ENCODE data around the gene BICD2. TPM values are rescaled to one million over a fixed set of nuclear protein-coding genes. Genes with fewer than 3 reads are reported as not detected.

The BICD2 gene
- total and polyA plus RNA-seq, 2 donors (not counting 1 experiment from before 2014, with no cell fraction given): 33.2 to 49.5 TPM

DNA sequence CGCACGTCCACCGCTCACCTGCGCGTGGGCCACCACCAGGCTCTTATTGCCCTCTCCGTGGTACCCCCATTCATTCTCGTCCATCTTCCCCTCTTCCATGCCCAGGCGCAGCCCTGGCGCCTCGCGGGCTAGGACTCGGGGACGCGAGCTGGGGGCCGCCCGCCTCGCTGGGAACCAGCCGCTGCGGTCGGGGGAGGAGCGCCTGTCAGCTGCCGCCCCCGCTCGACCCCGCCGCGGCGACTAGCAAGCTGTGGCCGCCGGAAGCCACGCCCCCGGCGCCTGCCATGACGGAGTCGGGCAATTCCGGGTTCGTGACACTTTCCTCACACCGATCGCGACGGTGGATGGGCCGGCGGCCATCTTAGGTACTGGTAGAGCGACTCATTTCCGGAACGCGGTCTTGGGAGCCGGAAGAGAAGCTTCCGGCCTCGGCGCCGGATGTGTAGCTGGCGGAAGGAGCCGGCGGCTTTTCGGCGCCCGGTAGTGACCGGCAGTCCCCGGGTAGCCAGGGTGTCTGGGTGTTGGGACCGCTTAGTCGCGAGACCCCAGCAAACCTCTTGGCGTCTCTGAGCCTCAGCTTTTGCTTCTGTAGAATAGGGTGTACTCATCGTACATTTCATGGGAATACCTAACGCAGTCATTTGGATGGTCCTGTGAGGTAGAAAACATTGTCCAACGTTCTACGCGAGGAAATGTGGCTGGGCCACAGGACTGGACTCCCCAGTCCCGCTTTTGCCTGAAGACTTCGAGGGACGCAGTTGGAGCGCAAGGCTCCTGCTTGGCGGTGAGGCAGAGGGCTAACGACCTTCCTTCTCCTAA is 94.5 kb downstream of the BICD2 start, which contains the start of gene IPPK:
Gene IPPK, minus strand, starts transcription at position 242 of the 819 bp plus-strand sequence. Its CDS starts 143 bp downstream, at position 99.
- ChIA-PET CTCF (interaction anchor here (0.7 to 2.4 kb wide), 9 partner anchors 47 to 530 kb away, joined by 3 to 13 read pairs (median 5); partner anchors contain the start of genes BICD2, CENPP and NOL8), POLR2A (interaction anchor here (0.7 to 1.7 kb wide), 5 partner anchors 59 to 344 kb away, joined by 3 to 13 read pairs (median 6); partner anchors contain the start of genes BICD2, CENPP and NOL8)
- DNase-seq: peak; percentile 98
- H3K27ac Mint-ChIP-seq: peak within 1 kb of the TSS; percentile 95
- H3K4me3 Mint-ChIP-seq: peak within 1 kb of the TSS; percentile 97
- no peaks in the 10 kb centered on the region for H3K27me3 Mint-ChIP-seq
- Histone ChIP-seq H3K36me3 (replicated peaks in 1 of 2; ENCODE audit: control extremely low read depth in 1 of 2, control insufficient read depth in 1 of 2, extremely low read depth in 1 of 2, insufficient read depth in 2 of 2, low read length in 1 of 2) (peaks cover 0 to 8% of the 10 kb centered on the region in 2 experiments), H3K4me2 (replicated peaks; ENCODE audit: low read depth, low read length, poor library complexity, severe bottlenecking) (peak within 1 kb of the TSS; percentile 97), H2AFZ (ENCODE audit: insufficient read depth, low read depth, low read length, poor library complexity, severe bottlenecking) (peak within 1 kb of the TSS; percentile 89), H3K79me2 (ENCODE audit: control insufficient read depth, insufficient read depth, low read length) (peaks cover 59% of the 10 kb centered on the region), H4K20me1 (ENCODE audit: control insufficient read depth, insufficient read depth, low read length, poor library complexity, severe bottlenecking) (peaks cover 4% of the 10 kb centered on the region), H3K9ac (ENCODE audit: low read length) (peak within 1 kb of the TSS; percentile 99), H3K4me3 (ENCODE audit: control extremely low read depth in 1 of 5, extremely low read depth in 1 of 5, insufficient read depth in 1 of 5, low read depth in 2 of 5, low read length in 4 of 5) (peak within 1 kb of the TSS; percentile 93 to 100 (median 99)), H3K4me1 (ENCODE audit: control insufficient read depth in 2 of 2, insufficient read depth in 2 of 2, low read length in 2 of 2) (peaks cover 17 to 23% of the 10 kb centered on the region in 2 donors), H3K27me3 (replicated peaks in 1 of 4; ENCODE audit: control extremely low read depth in 1 of 4, control insufficient read depth in 3 of 4, insufficient read depth in 4 of 4, low read length in 3 of 4) (no peaks in the 10 kb centered on the region), H3K27ac (ENCODE audit: low read length in 2 of 2) (peak within 1 kb of the TSS; percentile 87 to 99), H3K9me3 (ENCODE audit: control extremely low read depth in 1 of 3, control insufficient read depth in 2 of 3, insufficient read depth in 1 of 3, low read length in 2 of 3) (no peaks in the 10 kb centered on the region)
- no peaks in the 10 kb centered on the region for H3K9me3 Mint-ChIP-seq (ENCODE audit: insufficient read depth)
- intact Hi-C loops (cut with micrococcal nuclease): loop anchor here (1.0 to 10.0 kb wide), 8 partner anchors 59 to 1587 kb away; partner anchors contain the start of genes FAM120A, FAM120AOS, SPTLC1 and ZNF169
- TF ChIP-seq EZH2 (IDR thresholded peaks at IDR 0.05; ENCODE audit: borderline replicate concordance, insufficient read depth, low read depth, low read length, poor library complexity, severe bottlenecking): no peak
- TF ChIP-seq, protein P1, sequence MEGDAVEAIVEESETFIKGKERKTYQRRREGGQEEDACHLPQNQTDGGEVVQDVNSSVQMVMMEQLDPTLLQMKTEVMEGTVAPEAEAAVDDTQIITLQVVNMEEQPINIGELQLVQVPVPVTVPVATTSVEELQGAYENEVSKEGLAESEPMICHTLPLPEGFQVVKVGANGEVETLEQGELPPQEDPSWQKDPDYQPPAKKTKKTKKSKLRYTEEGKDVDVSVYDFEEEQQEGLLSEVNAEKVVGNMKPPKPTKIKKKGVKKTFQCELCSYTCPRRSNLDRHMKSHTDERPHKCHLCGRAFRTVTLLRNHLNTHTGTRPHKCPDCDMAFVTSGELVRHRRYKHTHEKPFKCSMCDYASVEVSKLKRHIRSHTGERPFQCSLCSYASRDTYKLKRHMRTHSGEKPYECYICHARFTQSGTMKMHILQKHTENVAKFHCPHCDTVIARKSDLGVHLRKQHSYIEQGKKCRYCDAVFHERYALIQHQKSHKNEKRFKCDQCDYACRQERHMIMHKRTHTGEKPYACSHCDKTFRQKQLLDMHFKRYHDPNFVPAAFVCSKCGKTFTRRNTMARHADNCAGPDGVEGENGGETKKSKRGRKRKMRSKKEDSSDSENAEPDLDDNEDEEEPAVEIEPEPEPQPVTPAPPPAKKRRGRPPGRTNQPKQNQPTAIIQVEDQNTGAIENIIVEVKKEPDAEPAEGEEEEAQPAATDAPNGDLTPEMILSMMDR (IDR thresholded peaks at IDR 0.05): no peak
- peaks cover 27% of the 10 kb centered on the region for H3K4me1 Mint-ChIP-seq
- peak; percentile 92 for ATAC-seq (ENCODE audit: low read depth)
- under 1% methylated on average over 75 of the region's 75 CpGs for WGBS (ENCODE audit: insufficient coverage)
